SK-N-SH treated with all-trans-retinoic acid at 6 μM for 48 hours (cell line): ENCODE data around the gene MROH7.

Experiments
- ATAC-seq: fragments of 200-7000 bp; cut with Tn5 transposase; 3 replicates; pipeline ENCODE4 v1.9.1; 2020; ENCODE audit warnings: mild to moderate bottlenecking, moderate library complexity
- ARNTL ChIP-seq: fragments of 450-650 bp; formaldehyde crosslinking; IDR thresholded peaks from 2 replicates; pipeline ENCODE4 v1.5.0; 2020; ENCODE audit warnings: low read depth, mild to moderate bottlenecking, moderate library complexity, borderline replicate concordance
- BACH2 ChIP-seq: fragments of 250-450 bp; sonication (Bioruptor Pico); IDR thresholded peaks from 2 replicates; pipeline ENCODE4 v1.9.0; 2021; ENCODE audit warnings: mild to moderate bottlenecking, borderline replicate concordance
- CSDC2 ChIP-seq: fragments of 250-450 bp; sonication (Bioruptor Pico); IDR thresholded peaks from 2 replicates; pipeline ENCODE4 v1.5.0; 2020; ENCODE audit warnings: mild to moderate bottlenecking, moderate library complexity
- CSRNP3 ChIP-seq: fragments of 250-450 bp; sonication (Bioruptor Pico); IDR thresholded peaks from 2 replicates; pipeline ENCODE4 v1.5.1; 2021; ENCODE audit warnings: mild to moderate bottlenecking, moderate library complexity
- ESRRG ChIP-seq: fragments of 250-450 bp; sonication (Bioruptor Pico); IDR thresholded peaks from 2 replicates; pipeline ENCODE4 v1.6.1; 2021; ENCODE audit warnings: mild to moderate bottlenecking
- GLIS3 ChIP-seq: fragments of 250-450 bp; sonication (Bioruptor Pico); IDR thresholded peaks from 2 replicates; pipeline ENCODE4 v1.5.0; 2020; ENCODE audit warnings: mild to moderate bottlenecking, moderate library complexity
- ISL1 ChIP-seq: fragments of 250-450 bp; sonication (Bioruptor Pico); IDR thresholded peaks from 2 replicates; pipeline ENCODE4 v2.1.2; 2022; ENCODE audit warnings: mild to moderate bottlenecking, moderate library complexity
- OSR1 ChIP-seq: fragments of 250-450 bp; sonication (Bioruptor Pico); IDR thresholded peaks from 2 replicates; pipeline ENCODE4 v1.8.0; 2022; ENCODE audit warnings: moderate library complexity, mild to moderate bottlenecking, inconsistent platforms
- PATZ1 ChIP-seq: fragments of 250-450 bp; sonication (Bioruptor Pico); IDR thresholded peaks from 2 replicates; pipeline ENCODE4 v1.8.0; 2020; ENCODE audit warnings: mild to moderate bottlenecking, moderate library complexity, borderline replicate concordance
- POU6F1 ChIP-seq: fragments of 250-450 bp; sonication (Bioruptor Pico); IDR thresholded peaks from 2 replicates; pipeline ENCODE4 v1.8.0; 2021; ENCODE audit warnings: low read depth, mild to moderate bottlenecking, moderate library complexity, borderline replicate concordance
- PPARA ChIP-seq: fragments of 250-450 bp; sonication (Bioruptor Pico); IDR thresholded peaks from 2 replicates; pipeline ENCODE4 v1.5.0; 2020; ENCODE audit warnings: mild to moderate bottlenecking, borderline replicate concordance
- RARB ChIP-seq: fragments of 250-450 bp; sonication (Bioruptor Pico); IDR thresholded peaks from 2 replicates; pipeline ENCODE4 v1.8.0; 2021; ENCODE audit warnings: mild to moderate bottlenecking, moderate library complexity
- TCF4 ChIP-seq: fragments of 250-450 bp; sonication (Bioruptor Pico); IDR thresholded peaks from 2 replicates; pipeline ENCODE4 v1.8.0; 2021; ENCODE audit warnings: mild to moderate bottlenecking, moderate library complexity, borderline replicate concordance
- TOX ChIP-seq: fragments of 250-450 bp; sonication (Bioruptor Pico); IDR thresholded peaks from 2 replicates; pipeline ENCODE4 v1.8.0; 2021; ENCODE audit warnings: mild to moderate bottlenecking, moderate library complexity, borderline replicate concordance
- TSHZ2 ChIP-seq: fragments of 250-450 bp; sonication (Bioruptor Pico); IDR thresholded peaks from 2 replicates; pipeline ENCODE4 v1.5.0; 2020; ENCODE audit warnings: mild to moderate bottlenecking, moderate library complexity
- ZC3H10 ChIP-seq: fragments of 250-450 bp; sonication (Bioruptor Pico); IDR thresholded peaks from 2 replicates; pipeline ENCODE4 v1.5.1; 2021; ENCODE audit warnings: mild to moderate bottlenecking, moderate library complexity
- ZFP3 ChIP-seq: fragments of 250-450 bp; sonication (Bioruptor Pico); IDR thresholded peaks from 2 replicates; pipeline ENCODE4 v1.5.0; 2020; ENCODE audit warnings: mild to moderate bottlenecking, moderate library complexity
- ZFP30 ChIP-seq: fragments of 450-650 bp; formaldehyde crosslinking; IDR thresholded peaks from 2 replicates; pipeline ENCODE4 v1.5.0; 2022; ENCODE audit warnings: mild to moderate bottlenecking, moderate library complexity
- ZNF565 ChIP-seq: fragments of 450-650 bp; formaldehyde crosslinking; conservative IDR thresholded peaks from 2 replicates; pipeline ENCODE4 v1.5.0; 2020; ENCODE audit warnings: low read depth, mild to moderate bottlenecking, moderate library complexity
- ZNF70 ChIP-seq: fragments of 450-650 bp; formaldehyde crosslinking; IDR thresholded peaks from 2 replicates; pipeline ENCODE4 v1.5.0; 2020; ENCODE audit warnings: mild to moderate bottlenecking, moderate library complexity
- ZNF8 ChIP-seq: fragments of 450-650 bp; formaldehyde crosslinking; IDR thresholded peaks from 2 replicates; pipeline ENCODE4 v1.5.0; 2020; ENCODE audit warnings: mild to moderate bottlenecking, moderate library complexity

Gene MROH7

GRCh38 chr1:54678776-54679643 is 37.4 kb downstream of the MROH7 start:
- no peak for TF ChIP-seq ESRRG (CRISPR knock-in tag)
- no peak for TF ChIP-seq ZNF70 (CRISPR knock-in tag)
- TF ChIP-seq TOX (CRISPR knock-in tag): no peak
- no peak for TF ChIP-seq TCF4 (CRISPR knock-in tag)
- no peak for TF ChIP-seq ZNF565 (CRISPR knock-in tag)
- no peak for TF ChIP-seq OSR1
- TF ChIP-seq RARB (CRISPR knock-in tag): no peak
- TF ChIP-seq ZFP30 (CRISPR knock-in tag): no peak
- TF ChIP-seq ZC3H10 (CRISPR knock-in tag): no peak
- no peak for TF ChIP-seq PPARA (CRISPR knock-in tag)
- TF ChIP-seq CSRNP3 (CRISPR knock-in tag): no peak
- no peak for TF ChIP-seq ZFP3 (CRISPR knock-in tag)
- TF ChIP-seq POU6F1 (CRISPR knock-in tag): no peak
- no peak for TF ChIP-seq GLIS3 (CRISPR knock-in tag)
- no peak for TF ChIP-seq ARNTL
- no peak; the same call in 2 of the 3 replicates for ATAC-seq

GRCh38 chr1:54679706-54680105 is 38.1 kb downstream of the MROH7 start:
- ATAC-seq: no peak
- no peak for TF ChIP-seq CSRNP3 (CRISPR knock-in tag)
- TF ChIP-seq TSHZ2 (CRISPR knock-in tag): no peak
- no peak for TF ChIP-seq ISL1 (CRISPR knock-in tag)
- no peak for TF ChIP-seq ZNF565 (CRISPR knock-in tag)
- no peak for TF ChIP-seq OSR1
- no peak for TF ChIP-seq ESRRG (CRISPR knock-in tag)

GRCh38 chr1:54680387-54680786 is 38.8 kb downstream of the MROH7 start:
- no peak for ATAC-seq
- TF ChIP-seq BACH2 (CRISPR knock-in tag) (no peak), ARNTL (no peak), CSDC2 (CRISPR knock-in tag) (no peak), TOX (CRISPR knock-in tag) (no peak), ISL1 (CRISPR knock-in tag) (no peak), POU6F1 (CRISPR knock-in tag) (no peak), TCF4 (CRISPR knock-in tag) (no peak), ZC3H10 (CRISPR knock-in tag) (no peak), OSR1 (no peak), ESRRG (CRISPR knock-in tag) (no peak), ZFP30 (CRISPR knock-in tag) (no peak), PATZ1 (CRISPR knock-in tag) (no peak), ZNF8 (CRISPR knock-in tag) (no peak)
- TF ChIP-seq, all 23 proteins: peak for 0
